NCI-H2171 (cell line): ENCODE results near the gene GBP5.
"Not testable (repeated sequence)": the region's sequence is repeated elsewhere in the genome, so short reads cannot be mapped to it uniquely, and the experiment has no call there.

Experiments
- DNase-seq: peaks from one replicate; lab custom pipeline; 2025; lab: John Stamatoyannopoulos, UW

GBP5 gene

DNA sequence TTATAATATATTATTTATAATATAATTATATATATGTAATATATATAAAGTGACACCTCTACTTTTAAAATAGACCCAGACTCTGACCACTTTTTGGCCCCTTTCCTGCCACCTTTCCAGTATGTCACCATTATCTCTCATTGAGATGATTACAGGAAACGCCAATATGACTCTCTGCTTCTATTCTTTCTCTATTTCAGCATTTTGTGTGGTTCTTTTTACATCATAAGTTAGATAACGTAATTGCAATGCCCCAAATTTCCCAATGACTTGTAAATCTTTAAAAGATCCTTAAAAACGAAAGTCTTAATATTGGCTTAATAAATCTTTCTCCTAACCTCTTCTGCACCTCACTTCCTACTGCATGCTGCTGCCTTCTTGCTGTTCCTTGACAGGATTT lies 8.1 kb upstream of the GBP5 start:
- no peak for DNase-seq

DNA sequence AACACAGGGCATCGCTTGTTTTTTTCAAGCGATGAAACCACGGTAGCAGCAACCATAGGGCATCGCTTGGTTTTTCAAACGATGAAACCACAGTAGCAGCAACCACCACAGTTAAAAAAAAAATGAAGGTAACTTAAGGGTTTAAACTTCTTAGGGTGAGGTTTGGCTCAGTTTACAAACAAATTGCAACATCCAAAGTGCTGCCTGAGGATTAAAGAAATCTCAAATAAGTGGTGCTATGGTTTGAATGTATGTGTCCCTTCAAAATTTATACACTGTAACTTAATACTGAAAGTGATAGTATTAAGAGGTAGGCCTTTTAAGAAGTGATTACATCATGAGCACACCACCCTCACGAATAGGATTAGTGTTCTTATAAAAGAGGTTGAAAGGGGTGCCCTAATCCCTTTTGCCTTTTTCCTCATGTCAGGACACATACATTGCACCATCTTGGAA lies 6.4 kb upstream of the GBP5 start:
- DNase-seq = no peak

DNA sequence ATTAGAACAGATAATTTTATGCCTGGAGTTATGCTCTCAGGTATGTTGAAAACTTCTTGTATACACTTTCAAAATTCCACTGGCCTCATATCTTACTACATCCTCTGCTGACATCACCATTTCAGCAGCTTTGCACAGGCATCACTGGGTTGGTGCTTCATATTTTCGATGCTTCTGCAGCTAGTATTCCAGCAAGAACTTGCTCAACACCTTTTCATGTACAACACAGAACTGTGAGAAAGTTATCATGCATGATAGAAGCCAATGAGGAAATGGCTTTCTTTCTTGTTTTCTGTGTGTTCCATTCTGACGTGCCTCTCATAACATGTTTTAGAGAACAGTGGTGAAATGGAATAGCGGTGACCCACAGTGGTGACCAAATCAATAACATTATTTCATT lies 5.1 kb upstream of the GBP5 start:
- no peak for DNase-seq

DNA sequence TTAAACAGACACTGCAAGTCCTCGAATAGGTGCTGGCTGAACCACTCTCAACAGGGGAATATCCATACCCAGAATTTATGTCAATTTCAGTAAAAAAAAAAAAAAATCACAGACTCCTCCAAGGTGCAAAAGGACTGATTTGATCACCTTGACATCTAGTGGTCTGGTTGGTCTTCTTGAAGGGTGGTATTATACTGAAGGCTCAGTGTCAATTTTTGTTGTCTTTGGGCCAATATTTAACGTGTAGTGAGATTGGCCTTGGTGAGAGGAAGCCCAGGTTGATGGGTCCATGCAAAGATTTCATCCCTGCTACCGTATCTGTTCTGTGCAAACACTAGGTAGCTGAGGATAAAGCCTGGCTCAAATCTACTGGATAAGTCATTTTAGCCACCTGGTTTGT lies 4.0 kb upstream of the GBP5 start:
- no peak for DNase-seq

DNA sequence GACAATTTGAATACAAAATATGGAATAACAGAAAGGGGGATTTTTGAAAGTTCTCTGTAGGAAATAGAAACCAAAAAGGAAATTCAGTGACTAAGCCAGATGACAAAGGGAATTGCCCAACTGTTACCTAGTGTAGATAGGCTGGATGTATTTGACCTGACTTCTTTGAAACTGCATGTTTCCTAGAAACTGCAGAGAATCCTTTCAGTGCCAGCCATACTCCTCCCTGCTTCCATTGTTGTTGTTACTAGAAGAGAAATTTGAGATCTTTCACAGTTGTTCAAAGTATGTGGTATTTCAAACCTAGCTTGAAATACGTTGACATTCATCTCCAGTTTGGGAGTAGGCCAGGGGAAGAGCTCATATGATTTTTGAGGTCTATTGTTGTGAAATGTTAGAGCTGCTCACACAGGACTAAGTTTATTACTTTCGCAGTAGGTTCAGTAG lies 1.8 kb upstream of the GBP5 start:
- no peak for DNase-seq

DNA sequence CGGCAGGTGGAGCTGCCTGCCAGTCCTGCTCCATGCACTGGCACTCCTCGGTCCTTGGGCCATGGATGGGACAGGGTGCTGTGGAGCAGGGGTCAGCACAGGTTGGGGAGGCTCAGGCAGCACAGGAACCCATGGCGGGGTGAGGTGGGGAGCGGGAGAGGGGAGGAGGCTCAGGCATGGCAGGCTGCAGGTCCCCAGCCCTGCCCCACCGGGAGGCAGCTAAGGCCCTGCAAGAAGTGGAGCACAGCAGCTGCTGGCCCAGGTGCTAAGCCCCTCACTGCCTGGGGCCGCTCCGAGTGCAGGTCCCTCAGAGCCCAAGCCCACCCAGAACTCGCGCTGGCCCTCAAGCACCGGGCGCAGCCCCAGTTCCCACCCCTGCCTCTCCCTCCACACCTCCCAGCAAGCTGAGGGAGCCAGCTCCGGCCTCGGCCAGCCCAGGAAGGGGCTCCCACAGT lies 691 bp upstream of the GBP5 start:
- DNase-seq = no peak

DNA sequence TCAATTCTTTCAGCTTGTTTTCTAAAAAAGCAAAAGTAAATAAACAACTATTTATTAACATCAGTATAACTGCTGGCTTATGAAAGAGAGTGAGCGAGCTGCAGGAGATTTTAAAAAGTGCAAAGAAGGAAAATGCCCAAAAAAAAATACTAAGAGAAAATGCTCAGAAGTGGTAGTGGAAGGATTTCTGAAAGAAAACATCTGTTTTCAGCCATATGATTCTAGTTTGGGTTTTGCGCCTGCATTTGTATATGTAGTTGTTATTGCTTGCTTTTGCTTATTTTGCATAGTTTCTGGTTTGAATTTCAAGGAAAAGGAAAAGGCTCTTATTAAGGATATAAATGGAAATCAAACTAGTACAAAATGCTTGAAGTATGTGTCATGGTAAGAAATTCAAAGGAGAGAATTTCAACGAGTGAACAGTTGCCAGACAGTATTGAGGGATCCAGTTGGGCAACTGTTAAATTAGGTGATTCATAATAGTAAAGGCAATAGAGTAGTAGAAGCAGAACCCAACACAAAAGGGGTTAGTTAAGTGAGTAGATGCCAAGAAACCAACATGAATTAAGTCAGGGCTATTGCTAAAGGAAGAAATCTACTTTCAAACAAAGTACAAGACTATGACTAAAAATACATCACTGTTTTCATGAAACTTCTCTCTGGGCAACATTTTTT lies 1.2 kb downstream of the GBP5 start:
- DNase-seq = no peak

DNA sequence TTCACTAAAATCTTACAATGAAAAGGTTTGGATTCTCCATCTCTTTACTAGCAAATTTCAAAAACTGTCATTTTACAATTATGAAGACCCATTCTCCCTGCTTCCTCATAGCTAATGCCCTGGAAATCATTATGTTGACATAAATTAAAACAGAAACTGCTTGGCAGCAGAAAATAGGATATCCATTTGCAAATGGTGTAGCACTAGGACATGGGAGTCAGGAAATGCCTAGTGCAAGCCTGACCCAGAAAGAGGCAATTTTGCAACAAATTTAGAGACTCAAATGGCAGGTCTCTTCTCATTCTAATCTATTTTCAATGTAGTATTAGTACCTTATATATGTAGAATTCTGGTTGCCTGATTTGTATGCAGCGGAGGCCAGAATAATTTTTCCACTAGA lies 2.2 kb downstream of the GBP5 start:
- DNase-seq = no peak

DNA sequence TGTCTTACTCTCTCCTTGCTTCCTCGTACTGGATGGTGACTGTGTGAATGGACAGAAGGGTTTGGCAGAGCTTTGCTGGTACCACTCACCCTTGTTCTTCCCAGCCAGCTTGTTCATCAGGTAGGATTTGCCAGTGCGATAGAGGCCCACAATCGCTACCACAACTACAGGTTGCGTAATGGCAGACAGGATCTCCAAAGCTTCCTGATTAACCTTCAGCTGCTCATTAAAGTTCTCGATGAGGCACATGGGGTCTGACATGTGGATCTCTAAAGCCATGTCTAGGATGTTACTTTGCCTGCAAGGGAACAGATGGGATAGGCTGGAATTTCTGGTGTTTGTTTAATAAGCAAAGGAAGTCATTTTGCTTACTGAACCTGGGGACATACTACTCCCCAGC lies 3.4 kb downstream of the GBP5 start:
- DNase-seq = no peak

DNA sequence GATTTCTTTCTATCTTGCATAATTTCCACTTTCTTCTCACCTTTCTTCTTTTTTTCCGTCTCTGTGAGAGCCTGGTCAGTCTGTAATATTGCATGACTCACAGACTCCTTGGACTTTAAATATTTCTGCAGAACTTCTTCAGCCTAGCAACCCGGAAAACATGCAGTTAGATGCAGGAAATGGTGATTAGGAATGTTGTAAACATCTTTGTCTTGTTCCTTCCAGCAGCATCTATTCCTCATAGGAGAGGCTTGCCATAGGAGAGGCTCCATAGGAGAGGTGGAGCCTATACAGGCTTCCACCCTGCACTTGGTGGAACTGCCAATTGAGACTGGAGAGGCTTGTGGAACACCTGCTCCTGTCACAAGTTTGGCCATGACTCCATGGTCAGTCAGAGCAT lies 10.0 kb downstream of the GBP5 start:
- no peak for DNase-seq

DNA sequence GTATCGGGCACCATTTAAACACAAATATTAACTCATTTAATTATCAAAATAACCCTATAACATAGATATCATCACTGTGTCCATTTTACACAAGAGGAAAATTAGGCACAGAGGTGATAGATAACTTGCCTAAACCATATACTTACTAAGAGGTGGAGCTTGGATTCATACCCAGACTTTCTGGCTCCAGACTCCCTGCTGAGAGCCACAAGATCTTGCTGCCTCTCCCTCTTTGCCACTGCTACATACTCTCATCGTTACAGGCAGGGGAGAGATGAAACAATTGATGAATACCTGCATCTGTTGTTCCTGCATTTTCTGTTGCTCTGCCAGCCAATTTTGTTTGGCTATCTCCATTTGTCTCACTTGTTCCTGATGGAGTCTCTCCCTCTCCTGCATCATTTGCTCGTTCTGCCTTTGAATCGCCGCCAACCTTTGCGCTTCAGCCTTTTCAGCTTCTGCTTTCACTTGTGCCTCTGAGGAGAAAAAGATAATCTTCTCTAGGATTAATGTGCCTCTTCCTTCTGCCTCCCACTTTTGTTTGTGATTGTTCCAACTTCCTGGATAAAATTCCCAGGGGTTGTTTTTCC lies 10.6 kb downstream of the GBP5 start:
- no peak for DNase-seq

DNA sequence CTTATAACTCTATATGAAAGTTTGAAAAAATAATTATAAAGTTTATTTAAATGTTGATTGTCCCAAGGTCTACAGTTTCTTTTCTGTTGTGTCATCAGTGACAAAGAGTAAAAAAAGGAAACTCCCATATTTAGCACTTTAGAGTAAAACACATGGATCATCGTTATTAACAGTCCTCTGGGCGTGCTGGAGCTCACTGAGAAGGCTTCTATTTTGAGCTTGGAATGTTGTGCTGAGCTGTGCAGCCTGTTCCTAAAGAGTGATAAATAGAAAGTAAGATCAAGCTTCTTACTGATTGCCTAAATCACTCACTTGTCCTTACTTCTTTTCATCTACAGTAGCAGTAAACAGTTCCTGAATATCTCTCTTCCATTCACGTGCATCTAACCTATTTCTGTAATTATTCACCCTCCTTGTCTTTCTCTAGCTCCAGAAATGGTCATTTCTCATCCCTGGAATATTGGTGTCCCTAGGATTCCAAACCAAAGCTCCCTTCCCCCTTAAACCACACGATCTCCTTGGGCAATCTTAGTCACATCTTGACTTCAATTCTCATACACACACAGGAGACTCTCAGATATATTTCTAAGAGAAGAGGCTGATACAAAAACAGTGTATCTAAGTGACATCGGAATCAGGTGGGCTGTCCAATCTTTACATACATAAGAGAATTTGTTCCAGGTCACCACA lies 11.9 kb downstream of the GBP5 start:
- DNase-seq = no peak

DNA sequence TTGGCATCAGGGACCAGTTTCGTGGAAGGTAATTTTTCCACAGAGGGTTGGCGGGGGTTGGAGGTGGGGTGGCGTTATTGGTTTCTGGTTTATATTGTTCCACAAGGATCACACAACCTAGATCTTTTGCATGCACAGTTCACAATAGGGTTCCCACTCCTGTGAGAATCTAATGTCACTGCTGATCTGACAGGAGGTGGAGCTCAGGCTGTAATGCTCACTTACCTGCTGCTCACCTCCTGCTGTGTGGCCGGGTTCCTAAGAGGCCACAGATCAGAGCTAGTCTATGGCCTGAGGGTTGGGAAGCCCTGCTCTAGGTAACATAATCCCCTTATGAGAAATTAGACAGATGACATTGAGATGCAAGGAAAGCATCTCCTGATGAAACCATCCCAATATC lies 12.6 kb downstream of the GBP5 start:
- DNase-seq = no peak

DNA sequence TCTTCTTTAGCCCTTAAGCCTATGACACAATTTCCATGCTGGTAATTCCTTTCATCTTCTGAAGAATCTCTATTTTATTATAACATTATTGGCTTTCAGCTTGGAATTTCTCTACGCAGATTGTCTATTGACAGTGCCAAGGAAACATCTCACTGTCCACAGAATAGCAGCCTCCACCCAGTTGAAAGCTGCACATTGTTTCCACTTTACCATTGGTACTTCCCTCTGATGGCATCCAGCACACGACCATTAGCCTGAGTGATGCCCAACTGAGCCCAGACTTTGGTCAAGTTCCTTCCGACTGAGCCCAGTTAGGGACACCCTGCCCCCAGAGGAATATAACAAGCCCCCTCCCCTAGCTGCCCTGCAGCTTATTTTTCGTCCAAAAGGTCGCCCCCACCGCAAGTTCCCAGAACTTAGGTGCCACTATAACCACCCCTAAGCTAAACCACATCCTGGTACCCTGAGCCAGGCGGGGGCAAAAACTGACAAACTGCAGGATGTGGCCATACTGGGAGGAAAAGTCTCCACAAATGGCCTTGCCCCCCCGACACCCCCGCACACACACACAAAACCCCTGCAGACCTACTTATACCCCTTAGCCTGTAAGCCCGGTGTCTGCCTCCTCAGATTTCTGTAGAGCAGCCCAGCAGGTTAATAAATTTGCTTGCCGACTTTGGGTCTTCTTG lies 13.2 kb downstream of the GBP5 start:
- DNase-seq = no peak

DNA sequence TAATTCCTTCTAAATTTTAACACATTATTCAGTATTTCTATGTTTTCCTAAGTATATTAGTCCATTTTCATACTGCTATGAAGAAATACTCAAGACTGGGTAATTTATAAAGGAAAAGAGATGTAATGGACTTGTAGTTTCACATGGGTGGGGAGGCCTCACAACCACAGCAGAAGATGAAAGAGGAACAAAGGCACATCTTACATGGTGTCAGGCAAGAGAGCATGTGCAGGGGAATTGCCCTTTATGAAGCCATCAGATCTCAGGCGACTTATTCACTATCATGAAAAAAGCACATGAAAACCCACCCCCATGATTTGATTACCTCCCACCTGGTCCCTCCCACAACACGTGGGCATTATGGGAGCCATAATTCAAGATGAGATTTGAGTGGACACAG lies 15.6 kb downstream of the GBP5 start:
- DNase-seq = no peak

DNA sequence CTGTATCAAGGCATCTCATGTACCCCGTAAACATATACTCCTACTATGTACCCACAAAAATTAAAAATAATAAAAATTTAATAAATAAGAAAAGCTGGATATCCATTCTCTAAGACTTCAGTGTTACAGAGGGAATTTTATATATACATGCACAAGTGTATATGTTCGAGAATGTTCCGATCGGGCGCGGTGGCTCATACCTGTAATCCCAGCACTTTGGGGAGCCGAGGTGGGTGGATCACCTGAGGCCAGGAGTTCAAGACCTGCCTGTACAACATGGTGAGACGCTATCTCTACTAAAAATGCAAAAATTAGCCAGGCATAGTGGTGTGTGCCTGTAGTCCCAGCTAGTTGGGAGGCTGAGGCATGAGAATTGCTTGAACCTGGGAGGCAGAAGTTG lies 17.1 kb downstream of the GBP5 start:
- not testable (repeated sequence) for DNase-seq

DNA sequence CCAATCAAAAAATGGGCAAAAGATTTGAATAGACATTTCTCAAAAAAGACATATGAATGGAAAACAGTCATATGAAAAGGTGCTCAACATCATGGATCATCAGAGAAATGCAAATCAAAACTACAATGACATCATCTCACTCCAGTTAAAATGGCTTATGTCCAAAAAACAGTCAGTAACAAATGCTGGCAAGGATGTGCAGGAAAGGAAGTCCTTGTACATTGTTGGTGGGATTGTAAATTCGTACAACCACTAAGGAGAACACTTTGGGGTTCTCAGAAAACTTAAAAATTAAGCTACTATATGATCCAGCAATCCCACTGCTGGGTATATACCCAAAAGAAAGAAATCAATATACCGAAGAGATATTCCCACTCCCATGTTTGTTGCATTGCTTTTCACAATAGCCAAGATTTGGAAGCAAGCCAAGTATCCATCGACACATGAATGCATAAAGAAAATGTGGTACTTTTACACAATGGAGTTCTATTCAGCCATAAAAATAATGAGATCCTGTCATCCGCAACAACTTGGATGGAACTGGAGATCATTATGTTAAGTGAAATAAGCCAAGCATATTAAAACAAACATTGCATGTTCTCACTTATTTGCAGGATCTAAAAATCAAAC lies 17.9 kb downstream of the GBP5 start:
- DNase-seq = no peak

DNA sequence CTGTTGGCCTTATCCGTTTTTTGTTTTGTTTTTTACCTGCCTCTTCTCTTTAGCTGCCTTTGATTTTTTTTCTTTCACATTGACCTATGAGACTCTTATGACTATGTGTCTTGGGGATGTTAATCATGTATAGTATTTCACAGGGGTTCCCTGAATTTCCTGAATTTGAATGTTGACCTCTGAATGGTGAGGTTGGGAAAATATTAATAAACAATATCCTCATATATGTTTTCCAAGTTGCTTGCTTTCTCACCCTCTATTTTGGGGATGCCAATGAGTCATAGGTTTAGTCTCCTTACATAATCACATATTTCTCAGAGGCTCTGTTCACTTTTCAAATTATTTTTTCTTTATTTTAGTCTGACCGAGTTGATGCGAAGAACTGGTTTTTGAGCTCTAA lies 29.6 kb downstream of the GBP5 start:
- DNase-seq = no peak
